T-helper 1 cell treated with Interleukin-12 subunit alpha and Interleukin-12 subunit beta and Interleukin-4 antibody, amounts not matched to agents 30 μg/mL and 1 μg/mL, for 36 hours (primary cell): ENCODE measurements around the gene CASKIN1.

Experiments
- H3K27ac Mint-ChIP-seq: one replicate; pipeline ENCODE4 v1.8.0; 2021; ENCODE audit warnings: mild to moderate bottlenecking, mixed read lengths
- H3K27me3 Mint-ChIP-seq: one replicate; pipeline ENCODE4 v1.8.0; 2021; ENCODE audit warnings: low read depth, mixed read lengths
- H3K36me3 Mint-ChIP-seq: one replicate; pipeline ENCODE4 v1.8.0; 2021; ENCODE audit warnings: low read depth, mixed read lengths
- H3K4me1 Mint-ChIP-seq: one replicate; pipeline ENCODE4 v1.8.0; 2021; ENCODE audit warnings: low read depth, mixed read lengths
- H3K4me3 Mint-ChIP-seq: one replicate; pipeline ENCODE4 v1.8.0; 2021; ENCODE audit warnings: mild to moderate bottlenecking, moderate library complexity, mixed read lengths
- H3K9me3 Mint-ChIP-seq: one replicate; pipeline ENCODE4 v1.8.0; 2021; ENCODE audit warnings: mixed read lengths

Gene CASKIN1

GRCh38 chr16:2236337-2237101 is 40.1 kb upstream of the CASKIN1 start, which contains the start of gene DNASE1L2:
Gene DNASE1L2, plus strand, starts transcription at chr16:2236444. Its CDS starts 373 bp downstream, at chr16:2236817.
- Mint-ChIP-seq H3K4me3 (no peak within 1 kb of the TSS), H3K4me1 (no peaks in the 10 kb centered on the region), H3K36me3 (peaks cover 5% of the 10 kb centered on the region)

GRCh38 chr16:2235695-2236336 is 39.4 kb upstream of the CASKIN1 start:
- Mint-ChIP-seq H3K27ac (no peak overlapping the region), H3K9me3 (no peaks in the 10 kb centered on the region)

More at GRCh38 chr16:2236337-2237101, 40.1 kb upstream of the CASKIN1 start, which contains the start of gene DNASE1L2:
- Mint-ChIP-seq H3K9me3 (no peaks in the 10 kb centered on the region), H3K27ac (no peak within 1 kb of the TSS), H3K27me3 (no peaks in the 10 kb centered on the region)

GRCh38 chr16:2235234-2235651 is 38.8 kb upstream of the CASKIN1 start:
- H3K9me3 Mint-ChIP-seq, result no peaks in the 10 kb centered on the region
- no peak overlapping the region for H3K27ac Mint-ChIP-seq
- H3K4me1 Mint-ChIP-seq, result no peaks in the 10 kb centered on the region
- H3K27me3 Mint-ChIP-seq, result no peaks in the 10 kb centered on the region
- H3K36me3 Mint-ChIP-seq, result peaks cover 5% of the 10 kb centered on the region
- no peak overlapping the region for H3K4me3 Mint-ChIP-seq

More at GRCh38 chr16:2235695-2236336, 39.4 kb upstream of the CASKIN1 start:
- no peak overlapping the region for H3K4me3 Mint-ChIP-seq
- H3K27me3 Mint-ChIP-seq, result no peaks in the 10 kb centered on the region
- H3K36me3 Mint-ChIP-seq, result peaks cover 5% of the 10 kb centered on the region
- no peaks in the 10 kb centered on the region for H3K4me1 Mint-ChIP-seq

GRCh38 chr16:2234813-2235170 is 38.4 kb upstream of the CASKIN1 start:
- H3K27me3 Mint-ChIP-seq, result no peaks in the 10 kb centered on the region
- no peak overlapping the region for H3K4me3 Mint-ChIP-seq
- H3K4me1 Mint-ChIP-seq, result no peaks in the 10 kb centered on the region
- H3K27ac Mint-ChIP-seq, result no peak overlapping the region
- H3K9me3 Mint-ChIP-seq, result no peaks in the 10 kb centered on the region
- H3K36me3 Mint-ChIP-seq, result peaks cover 8% of the 10 kb centered on the region

GRCh38 chr16:2233872-2234812 is 37.7 kb upstream of the CASKIN1 start:
- Mint-ChIP-seq H3K4me3 (no peak overlapping the region), H3K27ac (no peak overlapping the region), H3K4me1 (no peaks in the 10 kb centered on the region), H3K36me3 (peaks cover 7% of the 10 kb centered on the region), H3K9me3 (no peaks in the 10 kb centered on the region), H3K27me3 (no peaks in the 10 kb centered on the region)

- H3K27me3 Mint-ChIP-seq, result no peaks in the 10 kb centered on the region
- H3K9me3 Mint-ChIP-seq, result no peaks in the 10 kb centered on the region
- no peaks in the 10 kb centered on the region for H3K4me1 Mint-ChIP-seq
- no peak overlapping the region for H3K4me3 Mint-ChIP-seq
- peaks cover 7% of the 10 kb centered on the region for H3K36me3 Mint-ChIP-seq
- no peak overlapping the region for H3K27ac Mint-ChIP-seq
Measured at GRCh38 chr16:2233046-2233775, 36.8 kb upstream of the CASKIN1 start.

- peaks cover 7% of the 10 kb centered on the region for H3K36me3 Mint-ChIP-seq
- H3K27ac Mint-ChIP-seq, result no peak overlapping the region
- H3K27me3 Mint-ChIP-seq, result no peaks in the 10 kb centered on the region
- H3K4me3 Mint-ChIP-seq, result no peak overlapping the region
- no peaks in the 10 kb centered on the region for H3K9me3 Mint-ChIP-seq
- H3K4me1 Mint-ChIP-seq, result no peaks in the 10 kb centered on the region
Measured at GRCh38 chr16:2232094-2232990, 35.9 kb upstream of the CASKIN1 start.

- Mint-ChIP-seq H3K27me3 (no peaks in the 10 kb centered on the region), H3K27ac (no peak overlapping the region), H3K4me3 (no peak overlapping the region), H3K9me3 (no peaks in the 10 kb centered on the region), H3K4me1 (peaks cover under 1% of the 10 kb centered on the region), H3K36me3 (peaks cover 7% of the 10 kb centered on the region)
Measured at GRCh38 chr16:2231016-2231931, 34.9 kb upstream of the CASKIN1 start.

GRCh38 chr16:2230376-2230775 is 34.0 kb upstream of the CASKIN1 start:
- Mint-ChIP-seq H3K27me3 (no peaks in the 10 kb centered on the region), H3K27ac (no peak overlapping the region), H3K4me1 (peaks cover 5% of the 10 kb centered on the region), H3K9me3 (no peaks in the 10 kb centered on the region), H3K4me3 (no peak overlapping the region), H3K36me3 (peaks cover 6% of the 10 kb centered on the region)

- Mint-ChIP-seq H3K27ac (no peak overlapping the region), H3K4me1 (peaks cover 5% of the 10 kb centered on the region), H3K4me3 (no peak overlapping the region), H3K27me3 (no peaks in the 10 kb centered on the region), H3K9me3 (no peaks in the 10 kb centered on the region), H3K36me3 (peaks cover 4% of the 10 kb centered on the region)
Measured at GRCh38 chr16:2229632-2230250, 33.3 kb upstream of the CASKIN1 start.

- Mint-ChIP-seq H3K4me1 (peaks cover 9% of the 10 kb centered on the region), H3K36me3 (peaks cover 4% of the 10 kb centered on the region)
Measured at GRCh38 chr16:2229091-2229490, 32.7 kb upstream of the CASKIN1 start.

GRCh38 chr16:2228161-2228824 is 31.9 kb upstream of the CASKIN1 start:
- no peak overlapping the region for H3K27ac Mint-ChIP-seq
- H3K36me3 Mint-ChIP-seq, result peaks cover 4% of the 10 kb centered on the region
- H3K4me1 Mint-ChIP-seq, result peaks cover 9% of the 10 kb centered on the region
- H3K9me3 Mint-ChIP-seq, result no peaks in the 10 kb centered on the region
- no peak overlapping the region for H3K4me3 Mint-ChIP-seq
- no peaks in the 10 kb centered on the region for H3K27me3 Mint-ChIP-seq

More at GRCh38 chr16:2229091-2229490, 32.7 kb upstream of the CASKIN1 start:
- no peak overlapping the region for H3K27ac Mint-ChIP-seq
- no peak overlapping the region for H3K4me3 Mint-ChIP-seq
- no peaks in the 10 kb centered on the region for H3K9me3 Mint-ChIP-seq
- no peaks in the 10 kb centered on the region for H3K27me3 Mint-ChIP-seq
